ENCODE results near the gene LURAP1L. TPM values are rescaled to one million over a fixed set of nuclear protein-coding genes. Genes with fewer than 3 reads are reported as not detected.

Gene LURAP1L
- polyA plus RNA-seq, 3 donors: not detected

DNA sequence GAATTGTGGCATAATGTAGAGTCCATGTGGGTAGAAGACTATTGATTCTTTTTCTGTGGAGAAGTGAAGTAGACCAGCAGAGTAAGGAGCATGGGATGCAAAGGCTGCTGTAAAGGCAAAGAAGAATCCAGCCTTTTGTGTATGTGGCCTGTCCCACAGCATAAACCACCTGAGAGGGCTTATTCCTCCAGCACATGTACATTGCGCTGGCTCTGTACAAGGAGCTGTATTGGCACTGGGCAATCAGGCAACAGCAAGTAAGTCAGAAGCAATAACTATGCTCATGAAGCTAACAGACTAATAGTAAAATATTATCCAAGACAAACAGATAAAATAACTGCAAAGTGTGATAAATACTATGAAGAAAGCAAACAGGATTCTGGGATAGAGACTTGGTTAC is 86.2 kb downstream of the LURAP1L start:
- Mint-ChIP-seq H3K36me3 (no peaks in the 10 kb centered on the region), H3K27ac (no peak overlapping the region), H3K4me3 (no peak overlapping the region), H3K27me3 (ENCODE audit: low read depth in 3 of 3) (peaks cover 0 to 2% (median 0%) of the 10 kb centered on the region in 3 donors), H3K4me1 (no peaks in the 10 kb centered on the region), H3K9me3 (peaks cover 0 to 11% (median 0%) of the 10 kb centered on the region in 7 donors)
- no peaks in the 10 kb centered on the region for H3K4me1 ChIP-seq (ENCODE audit: control insufficient read depth in 1 of 2, insufficient read depth in 2 of 2, low read length in 2 of 2)
- H3K4me2 ChIP-seq (replicated peaks; ENCODE audit: extremely low read depth, low read length, poor library complexity, severe bottlenecking): no peak overlapping the region
- H3K4me3 ChIP-seq (replicated peaks in 1 of 3; ENCODE audit: low read depth in 2 of 3, low read length in 3 of 3): no peak overlapping the region
- H2AFZ ChIP-seq (ENCODE audit: insufficient read depth, low read depth, low read length, poor library complexity, severe bottlenecking): no peak overlapping the region
- H3K9me3 ChIP-seq (replicated peaks in 1 of 2; ENCODE audit: control insufficient read depth in 1 of 2, insufficient read depth in 1 of 2, low read length in 2 of 2): no peaks in the 10 kb centered on the region
- WGBS (ENCODE audit: insufficient coverage): no CpG with 5 or more reads among the region's 1 CpG
- no peaks in the 10 kb centered on the region for H3K36me3 ChIP-seq (replicated peaks in 1 of 2; ENCODE audit: control insufficient read depth in 1 of 2, insufficient read depth in 2 of 2, low read length in 2 of 2)
- H4K20me1 ChIP-seq (ENCODE audit: insufficient read depth, low read length): no peaks in the 10 kb centered on the region
- H3K27ac ChIP-seq (ENCODE audit: low read depth in 1 of 2, low read length in 2 of 2): no peak overlapping the region
- no peak for DNase-seq
- no peaks in the 10 kb centered on the region for H3K79me2 ChIP-seq (ENCODE audit: insufficient read depth, low read length)
- H3K27me3 ChIP-seq (ENCODE audit: control insufficient read depth in 2 of 2, insufficient read depth in 2 of 2, low read length in 2 of 2): no peaks in the 10 kb centered on the region
- TF ChIP-seq, protein P1, sequence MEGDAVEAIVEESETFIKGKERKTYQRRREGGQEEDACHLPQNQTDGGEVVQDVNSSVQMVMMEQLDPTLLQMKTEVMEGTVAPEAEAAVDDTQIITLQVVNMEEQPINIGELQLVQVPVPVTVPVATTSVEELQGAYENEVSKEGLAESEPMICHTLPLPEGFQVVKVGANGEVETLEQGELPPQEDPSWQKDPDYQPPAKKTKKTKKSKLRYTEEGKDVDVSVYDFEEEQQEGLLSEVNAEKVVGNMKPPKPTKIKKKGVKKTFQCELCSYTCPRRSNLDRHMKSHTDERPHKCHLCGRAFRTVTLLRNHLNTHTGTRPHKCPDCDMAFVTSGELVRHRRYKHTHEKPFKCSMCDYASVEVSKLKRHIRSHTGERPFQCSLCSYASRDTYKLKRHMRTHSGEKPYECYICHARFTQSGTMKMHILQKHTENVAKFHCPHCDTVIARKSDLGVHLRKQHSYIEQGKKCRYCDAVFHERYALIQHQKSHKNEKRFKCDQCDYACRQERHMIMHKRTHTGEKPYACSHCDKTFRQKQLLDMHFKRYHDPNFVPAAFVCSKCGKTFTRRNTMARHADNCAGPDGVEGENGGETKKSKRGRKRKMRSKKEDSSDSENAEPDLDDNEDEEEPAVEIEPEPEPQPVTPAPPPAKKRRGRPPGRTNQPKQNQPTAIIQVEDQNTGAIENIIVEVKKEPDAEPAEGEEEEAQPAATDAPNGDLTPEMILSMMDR (IDR thresholded peaks at IDR 0.05): no peak
- intact Hi-C loops (cut with micrococcal nuclease): no loop called here
- H3K9ac ChIP-seq (ENCODE audit: insufficient read depth, low read length, poor library complexity, severe bottlenecking): no peak overlapping the region

DNA sequence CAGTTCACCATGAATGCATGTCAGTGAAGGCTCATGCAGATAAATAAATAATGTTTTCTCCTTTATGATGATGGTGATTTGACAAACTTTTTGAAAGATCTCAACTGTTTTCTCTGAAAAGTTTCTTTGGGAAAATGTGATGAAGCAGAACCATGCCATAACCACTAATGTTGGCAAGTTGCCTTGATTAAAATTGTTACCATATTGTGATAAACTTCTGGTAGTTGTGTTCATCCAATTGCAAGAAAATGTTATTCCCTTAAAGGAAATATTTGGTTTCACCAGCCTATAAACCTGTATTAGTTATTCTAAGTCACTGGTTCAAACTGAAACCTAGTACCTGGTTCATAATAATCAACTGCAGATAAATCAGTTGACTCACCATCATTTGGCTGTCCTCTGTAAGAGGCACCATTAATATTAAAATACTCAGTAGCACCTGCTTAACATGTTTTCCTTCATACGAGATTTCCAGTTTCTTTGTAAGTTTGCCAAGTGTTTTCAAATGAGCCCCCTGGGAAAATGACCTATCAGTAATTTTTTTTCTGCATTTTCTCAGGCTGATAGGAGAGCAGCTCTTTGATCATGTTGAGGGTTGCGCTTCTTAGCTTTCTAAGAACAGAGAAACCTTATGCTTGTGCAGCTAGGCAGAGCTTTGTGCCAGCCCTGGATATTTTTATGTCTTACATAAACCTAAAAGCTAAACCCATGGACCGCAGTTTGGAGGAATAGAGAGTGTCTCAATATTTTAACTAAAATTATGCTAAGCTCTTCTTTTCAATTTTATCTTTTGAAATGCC is 88.0 kb downstream of the LURAP1L start:
- peaks cover 0 to 9% (median 2%) of the 10 kb centered on the region in 7 donors for H3K9me3 Mint-ChIP-seq
- no peak overlapping the region for H2AFZ ChIP-seq (ENCODE audit: insufficient read depth, low read depth, low read length, poor library complexity, severe bottlenecking)
- WGBS (ENCODE audit: insufficient coverage): 50% methylated on average over 1 of the region's 3 CpGs
- no peak overlapping the region for H3K4me3 ChIP-seq (replicated peaks in 1 of 3; ENCODE audit: low read depth in 2 of 3, low read length in 3 of 3)
- H3K27ac Mint-ChIP-seq: no peak overlapping the region
- intact Hi-C loops (cut with micrococcal nuclease): no loop called here
- no peak overlapping the region for H3K27ac ChIP-seq (ENCODE audit: low read depth in 1 of 2, low read length in 2 of 2)
- no peak for DNase-seq
- H3K27me3 Mint-ChIP-seq (ENCODE audit: low read depth in 3 of 3): peaks cover 0 to 2% (median 0%) of the 10 kb centered on the region in 3 donors
- H3K4me1 Mint-ChIP-seq: no peaks in the 10 kb centered on the region
- TF ChIP-seq, protein P1 (IDR thresholded peaks at IDR 0.05): no peak
- no peak overlapping the region for H3K9ac ChIP-seq (ENCODE audit: insufficient read depth, low read length, poor library complexity, severe bottlenecking)
- no peaks in the 10 kb centered on the region for H3K79me2 ChIP-seq (ENCODE audit: insufficient read depth, low read length)
- no peak overlapping the region for H3K4me2 ChIP-seq (replicated peaks; ENCODE audit: extremely low read depth, low read length, poor library complexity, severe bottlenecking)
- no peak overlapping the region for H3K4me3 Mint-ChIP-seq
- no peaks in the 10 kb centered on the region for H3K27me3 ChIP-seq (ENCODE audit: control insufficient read depth in 2 of 2, insufficient read depth in 2 of 2, low read length in 2 of 2)
- no peaks in the 10 kb centered on the region for H4K20me1 ChIP-seq (ENCODE audit: insufficient read depth, low read length)
- H3K9me3 ChIP-seq (replicated peaks in 1 of 2; ENCODE audit: control insufficient read depth in 1 of 2, insufficient read depth in 1 of 2, low read length in 2 of 2): no peaks in the 10 kb centered on the region
- no peaks in the 10 kb centered on the region for H3K36me3 Mint-ChIP-seq
- no peaks in the 10 kb centered on the region for H3K4me1 ChIP-seq (ENCODE audit: control insufficient read depth in 1 of 2, insufficient read depth in 2 of 2, low read length in 2 of 2)
- no peaks in the 10 kb centered on the region for H3K36me3 ChIP-seq (replicated peaks in 1 of 2; ENCODE audit: control insufficient read depth in 1 of 2, insufficient read depth in 2 of 2, low read length in 2 of 2)
